Natural killer cell (primary cell): ENCODE results near the gene FEN1. TPM values are rescaled to one million over a fixed set of nuclear protein-coding genes. Genes with fewer than 3 reads are reported as not detected.
A peak's percentile ranks its signal among the peaks of the same experiment; 100 is the strongest.

ENCODE experiments used
- ATAC-seq, 3 donors: fragments of 150-1000 bp in 2 of 3; fragments of 200-7000 bp in 1 of 3; cut with Tn5 transposase; 1 replicate in 1 of 3; 2 replicates in 2 of 3; pipeline ENCODE4 v1.10.0; 2021; ENCODE audit warnings: mild to moderate bottlenecking in 2 of 3, moderate library complexity in 2 of 3
- DNase-seq, 2 donors: peaks; one replicate each; pipeline versions ENCODE4 v3.0.0 to v3.0.0-alpha.2; 2013 to 2021; ENCODE audit warnings: mixed read lengths in 1 of 2
- H3K27ac ChIP-seq: one replicate; pipeline ENCODE4 v1.5.1; 2013; ENCODE audit warnings: mild to moderate bottlenecking, low read length
- H3K27me3 ChIP-seq: one replicate; pipeline ENCODE4 v1.6.1; 2013; ENCODE audit warnings: low read length; ENCODE audit not compliant: control insufficient read depth, insufficient read depth
- H3K36me3 ChIP-seq: one replicate; pipeline ENCODE4 v1.6.1; 2013; ENCODE audit warnings: low read length; ENCODE audit not compliant: control insufficient read depth, insufficient read depth
- H3K4me1 ChIP-seq: one replicate; pipeline ENCODE4 v1.6.1; 2013; ENCODE audit warnings: low read length; ENCODE audit not compliant: control insufficient read depth, insufficient read depth
- H3K4me3 ChIP-seq: one replicate; pipeline ENCODE4 v1.5.1; 2013; ENCODE audit warnings: low read length
- H3K9me3 ChIP-seq: one replicate; pipeline ENCODE4 v1.6.1; 2013; ENCODE audit warnings: low read length; ENCODE audit not compliant: control insufficient read depth, insufficient read depth
- H3K27ac Mint-ChIP-seq, 2 donors: one replicate each; pipeline ENCODE4 v1.8.0; 2022; ENCODE audit warnings: mild to moderate bottlenecking in 2 of 2, mixed read lengths in 2 of 2, moderate library complexity in 1 of 2
- H3K27me3 Mint-ChIP-seq, 2 donors: one replicate each; pipeline ENCODE4 v1.8.0; 2022; ENCODE audit warnings: low read depth in 2 of 2, mixed read lengths in 2 of 2
- H3K36me3 Mint-ChIP-seq: one replicate; pipeline ENCODE4 v1.8.0; 2022; ENCODE audit warnings: mixed read lengths
- H3K4me1 Mint-ChIP-seq, 2 donors: one replicate each; pipeline ENCODE4 v1.8.0; 2022; ENCODE audit warnings: mixed read lengths in 2 of 2
- H3K4me3 Mint-ChIP-seq: one replicate; pipeline ENCODE4 v1.8.0; 2022; ENCODE audit warnings: mild to moderate bottlenecking, moderate library complexity, mixed read lengths
- H3K9me3 Mint-ChIP-seq, 2 donors: one replicate each; pipeline ENCODE4 v1.8.0; 2022; ENCODE audit warnings: mixed read lengths in 2 of 2
- CTCF ChIP-seq: fragments of 200-600 bp; IDR thresholded peaks from one replicate; pipeline ENCODE4 v1.8.0; 2022; ENCODE audit warnings: antibody characterized with exemption
- WGBS: methylation state at CpG from one replicate; pipeline ENCODE4 v1.1.7; 2013; ENCODE audit warnings: missing lambda C conversion rate; ENCODE audit not compliant: insufficient coverage; 5-methylcytosine and 5-hydroxymethylcytosine counted together
- intact Hi-C: fragments of 100-400 bp; cut with micrococcal nuclease; formaldehyde crosslinking; loops from one replicate; pipeline ENCODE4 v1.14.2; 2022
- total RNA-seq, 4 donors: library from RNA; stranded (reverse); fragments of 120-200 nt in 1 of 4; gene quantifications; one replicate each; pipeline versions ENCODE4 v1.2.3 to v1.2.4, GENCODE V29; 2013 to 2022

Gene FEN1
- total RNA-seq, 3 donors from 2014 or later (not counting 1 experiment from before 2014, with no cell fraction given), result 14.2 to 17.8 (median 17.5) TPM

- Mint-ChIP-seq H3K4me1 (no peaks in the 10 kb centered on the region), H3K4me3 (no peak overlapping the region), H3K36me3 (no peaks in the 10 kb centered on the region), H3K27ac (no peak overlapping the region), H3K27me3 (no peaks in the 10 kb centered on the region), H3K9me3 (no peaks in the 10 kb centered on the region)
- ATAC-seq, result no peak
- TF ChIP-seq CTCF, result no peak
- DNase-seq, result no peak
- Histone ChIP-seq H3K4me1 (no peaks in the 10 kb centered on the region), H3K27me3 (no peaks in the 10 kb centered on the region), H3K4me3 (no peak overlapping the region), H3K27ac (no peak overlapping the region), H3K36me3 (peaks cover 5% of the 10 kb centered on the region), H3K9me3 (no peaks in the 10 kb centered on the region)
- intact Hi-C loops, result no loop called here
- WGBS, result 86% methylated on average over 1 of the region's 1 CpG
These were observed 12.4 kb downstream of the FEN1 start for GRCh38 chr11:61805146-61805545.

GRCh38 chr11:61806785-61807184 lies 14.1 kb downstream of the FEN1 start:
- H3K36me3 Mint-ChIP-seq, result peaks cover 1% of the 10 kb centered on the region
- DNase-seq (no peak), ATAC-seq (no peak)
- Histone ChIP-seq H3K4me3 (no peak overlapping the region), H3K4me1 (no peaks in the 10 kb centered on the region), H3K9me3 (no peaks in the 10 kb centered on the region), H3K27me3 (no peaks in the 10 kb centered on the region), H3K27ac (no peak overlapping the region), H3K36me3 (peaks cover 9% of the 10 kb centered on the region)
- H3K4me1 Mint-ChIP-seq, result no peaks in the 10 kb centered on the region
- 98% methylated on average over 5 of the region's 5 CpGs for WGBS
- no peaks in the 10 kb centered on the region for H3K27me3 Mint-ChIP-seq
- intact Hi-C loops, result no loop called here
- no peak overlapping the region for H3K27ac Mint-ChIP-seq
- H3K9me3 Mint-ChIP-seq, result no peaks in the 10 kb centered on the region
- no peak overlapping the region for H3K4me3 Mint-ChIP-seq
- TF ChIP-seq CTCF, result no peak

GRCh38 chr11:61810671-61811175 lies 18.0 kb downstream of the FEN1 start:
- ATAC-seq (no peak), DNase-seq (no peak)
- no peak overlapping the region for H3K4me3 Mint-ChIP-seq
- Histone ChIP-seq H3K9me3 (no peaks in the 10 kb centered on the region), H3K36me3 (peaks cover 7% of the 10 kb centered on the region), H3K4me3 (no peak overlapping the region), H3K27me3 (no peaks in the 10 kb centered on the region), H3K4me1 (peaks cover 15% of the 10 kb centered on the region), H3K27ac (no peak overlapping the region)
- peaks cover 10 to 17% of the 10 kb centered on the region in 2 donors for H3K4me1 Mint-ChIP-seq
- no peaks in the 10 kb centered on the region for H3K9me3 Mint-ChIP-seq
- intact Hi-C loops, result no loop called here
- H3K36me3 Mint-ChIP-seq, result peaks cover 6% of the 10 kb centered on the region
- no peak for TF ChIP-seq CTCF
- H3K27me3 Mint-ChIP-seq, result no peaks in the 10 kb centered on the region
- WGBS, result 94% methylated on average over 7 of the region's 8 CpGs
- H3K27ac Mint-ChIP-seq, result no peak overlapping the region

GRCh38 chr11:61811831-61812230 lies 19.1 kb downstream of the FEN1 start:
- 97% methylated on average over 5 of the region's 5 CpGs for WGBS
- Mint-ChIP-seq H3K27ac (peak overlapping the region in 1 of 2 donors; percentile 60), H3K4me1 (peaks cover 10 to 29% of the 10 kb centered on the region in 2 donors), H3K36me3 (peaks cover 6% of the 10 kb centered on the region), H3K9me3 (no peaks in the 10 kb centered on the region), H3K27me3 (no peaks in the 10 kb centered on the region), H3K4me3 (no peak overlapping the region)
- H3K27me3 ChIP-seq, result no peaks in the 10 kb centered on the region
- TF ChIP-seq CTCF, result no peak
- no peak overlapping the region for H3K4me3 ChIP-seq
- ATAC-seq (no peak), DNase-seq (no peak)
- intact Hi-C loops, result no loop called here
- peaks cover 7% of the 10 kb centered on the region for H3K36me3 ChIP-seq
- H3K9me3 ChIP-seq, result no peaks in the 10 kb centered on the region
- peaks cover 23% of the 10 kb centered on the region for H3K4me1 ChIP-seq
- no peak overlapping the region for H3K27ac ChIP-seq
